HG03159 (cell line): ENCODE measurements around the gene PPA2.

Source experiments
- ATAC-seq: cut with Tn5 transposase; IDR thresholded peaks from one replicate; pipeline ENCODE4 v1.9.1; 2021; ENCODE audit warnings: mild to moderate bottlenecking, moderate library complexity; ENCODE audit not compliant: unreplicated experiment

The PPA2 gene

DNA sequence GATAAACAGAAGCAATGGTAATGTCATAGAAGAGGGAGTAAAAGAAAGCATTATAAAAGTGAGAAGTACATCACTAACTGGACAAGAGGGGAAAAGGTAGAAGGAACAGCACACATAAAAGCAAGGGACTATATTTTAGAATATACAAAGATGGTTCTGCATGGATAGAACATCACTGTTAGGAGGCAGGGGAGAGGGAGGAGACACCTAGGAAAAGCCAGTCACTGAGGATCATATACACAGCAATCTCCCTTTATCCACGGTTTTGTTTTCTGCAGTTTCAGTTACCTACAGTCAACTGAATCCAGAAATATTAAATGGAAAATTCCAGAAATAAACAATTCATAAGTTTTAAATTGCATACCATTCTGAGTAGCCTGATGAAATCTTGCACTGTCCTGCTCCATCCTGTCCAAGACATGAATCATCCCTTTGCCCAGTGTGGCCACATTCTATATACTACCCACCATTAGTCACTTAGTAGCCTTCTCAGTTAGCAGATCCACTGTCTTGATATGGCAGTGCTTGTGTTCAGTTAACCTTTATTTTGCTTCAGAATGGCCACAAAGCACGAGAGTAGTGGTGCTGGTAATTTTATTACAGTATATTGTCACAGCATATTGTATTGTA, 74.2 kb downstream of the PPA2 start:
- no peak for ATAC-seq

DNA sequence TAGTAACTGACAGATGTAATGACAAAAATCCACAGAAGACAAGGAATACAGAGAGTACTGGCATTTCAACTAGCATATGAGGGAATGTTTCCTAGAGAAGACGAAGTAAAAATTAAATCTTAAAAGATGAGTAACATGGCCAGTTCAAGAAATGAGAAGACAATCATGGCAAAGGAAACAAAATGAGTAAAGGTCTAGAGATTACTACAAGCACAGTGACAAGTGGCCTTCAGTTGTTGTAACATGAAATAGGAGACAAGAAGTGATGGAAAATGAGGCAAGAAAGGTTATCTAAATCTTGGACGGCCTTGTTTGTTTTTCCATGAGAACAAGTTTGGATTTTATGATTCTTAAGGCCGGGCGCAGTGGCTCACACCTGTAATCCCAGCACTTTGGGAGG, 81.0 kb downstream of the PPA2 start:
- no peak for ATAC-seq

DNA sequence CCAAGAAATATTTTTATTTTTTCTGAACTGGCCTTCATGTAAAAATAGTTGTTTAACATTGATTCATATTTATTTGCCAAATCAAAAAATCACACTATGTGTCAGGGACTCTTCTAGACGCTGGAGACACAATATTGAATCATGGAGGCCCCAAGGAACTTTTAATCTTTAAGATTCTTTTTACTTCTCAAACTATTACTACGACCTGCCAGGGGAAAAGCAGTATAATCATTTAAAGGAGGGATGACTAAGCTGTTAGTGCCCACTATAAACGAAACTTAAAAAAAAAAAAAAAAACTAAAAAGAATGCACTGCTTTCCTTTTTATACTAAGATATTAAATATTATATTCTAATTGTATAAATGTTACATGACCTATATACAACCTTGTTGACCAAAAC, 84.7 kb downstream of the PPA2 start:
- ATAC-seq = no peak

DNA sequence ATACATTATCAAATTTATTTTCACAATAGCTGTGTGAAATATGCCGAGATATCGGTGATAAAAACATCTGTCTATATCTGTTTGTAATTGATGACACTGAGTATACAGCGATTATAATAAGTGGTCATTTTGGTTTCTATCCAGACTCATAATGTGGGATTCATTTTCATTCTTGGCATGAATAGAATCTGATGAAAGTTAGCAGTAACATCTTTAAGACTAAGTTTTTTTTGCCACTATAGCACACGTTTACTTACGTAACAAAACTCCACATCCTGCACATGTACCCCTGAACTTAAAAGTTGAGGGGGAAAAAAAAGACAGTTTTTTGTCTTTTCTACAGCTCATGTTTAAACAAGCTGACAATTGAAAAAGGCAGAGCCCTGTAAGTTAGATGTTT, 86.4 kb downstream of the PPA2 start:
- no peak for ATAC-seq

DNA sequence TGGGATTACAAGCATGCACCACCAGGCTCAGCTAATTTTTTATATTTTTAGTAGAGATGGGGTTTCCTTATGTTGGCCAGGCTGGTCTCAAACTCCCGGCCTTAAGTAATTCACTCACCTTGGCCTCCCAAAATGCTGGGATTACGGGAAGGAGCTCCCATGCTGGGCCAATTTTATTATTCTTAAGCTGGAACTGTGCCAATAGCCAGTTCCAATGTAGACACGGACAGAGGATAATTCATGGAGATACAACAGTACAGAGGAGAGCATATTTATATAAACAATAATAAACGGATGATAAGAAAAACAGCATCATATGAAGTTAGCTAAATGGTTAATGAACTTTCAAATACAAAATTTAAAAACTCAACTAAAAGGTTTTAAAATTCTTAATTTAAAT, 87.8 kb downstream of the PPA2 start:
- no peak for ATAC-seq

DNA sequence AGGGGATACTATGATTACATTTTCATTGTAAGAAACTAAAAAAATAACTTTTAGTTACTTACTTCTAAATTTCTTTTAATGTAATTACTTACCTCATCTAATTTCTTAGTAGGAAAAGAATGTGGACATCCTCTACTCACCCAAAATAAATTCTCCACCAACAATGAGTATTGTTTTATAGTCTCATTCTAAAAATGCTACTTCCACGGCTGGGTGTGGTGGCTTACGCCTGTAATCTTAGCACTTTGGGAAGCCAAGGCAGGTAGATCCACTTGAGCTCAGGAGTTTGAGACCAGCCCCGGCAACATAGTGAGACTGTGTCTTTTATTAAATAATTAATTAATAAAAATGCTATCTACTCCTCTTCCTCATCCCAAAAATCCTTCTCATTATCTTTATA, 99.8 kb downstream of the PPA2 start:
- ATAC-seq = no peak

DNA sequence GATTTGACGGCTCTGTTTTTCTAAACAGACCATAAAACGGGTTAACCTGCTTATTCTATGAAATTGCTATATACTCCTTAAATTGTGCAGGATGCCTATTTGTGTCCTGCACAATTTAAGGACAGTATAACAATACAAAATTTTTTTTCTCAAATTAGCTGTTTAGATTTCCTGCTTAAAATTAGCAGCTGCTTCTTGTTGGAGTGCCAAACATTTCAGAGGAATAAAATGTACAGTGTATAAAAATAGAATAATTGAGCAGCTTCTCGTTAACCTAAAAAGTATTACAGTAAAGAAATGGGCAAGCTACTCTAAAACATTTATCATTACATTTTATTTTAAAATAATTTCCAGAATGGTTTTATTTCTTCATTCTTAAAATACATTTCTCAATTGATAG, 100.5 kb downstream of the PPA2 start:
- ATAC-seq = no peak

DNA sequence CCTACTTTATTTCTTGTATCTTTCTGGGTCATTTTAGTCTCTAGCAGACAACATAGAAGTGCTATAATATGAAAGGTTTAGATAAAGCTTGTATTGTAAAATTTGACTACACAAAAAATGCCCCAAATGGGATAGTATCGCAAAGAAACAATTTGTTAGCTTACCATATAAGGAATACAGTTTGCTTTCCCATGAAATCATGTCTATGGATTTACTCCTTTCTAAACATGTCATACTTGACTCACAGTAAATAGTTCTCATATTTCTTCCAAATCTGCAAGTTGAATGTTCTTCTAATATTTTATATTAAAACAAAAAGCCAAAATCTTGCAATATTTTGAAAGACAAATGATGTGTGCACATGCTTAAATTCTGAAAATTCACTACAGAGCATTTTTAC, 103.9 kb downstream of the PPA2 start:
- ATAC-seq = no peak

DNA sequence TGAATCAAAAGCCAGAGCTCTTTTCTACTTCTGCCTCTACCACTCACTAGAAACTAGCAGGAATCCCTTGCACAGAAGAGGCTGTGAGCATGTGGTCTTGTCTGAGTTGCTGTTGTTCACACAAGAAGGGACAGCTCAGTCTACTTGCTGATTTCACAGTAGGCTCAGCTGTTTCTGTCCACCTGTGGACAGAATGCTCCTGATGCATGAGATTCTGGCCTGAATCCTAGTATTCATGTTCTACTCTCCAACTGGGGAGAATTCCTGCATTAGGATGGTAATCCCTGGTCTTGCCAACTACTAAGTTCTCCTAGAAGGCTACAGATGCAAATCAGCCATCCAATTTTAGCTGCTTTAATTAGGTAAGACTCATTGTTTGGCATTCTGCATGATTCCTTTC, 112.8 kb downstream of the PPA2 start:
- ATAC-seq = no peak

DNA sequence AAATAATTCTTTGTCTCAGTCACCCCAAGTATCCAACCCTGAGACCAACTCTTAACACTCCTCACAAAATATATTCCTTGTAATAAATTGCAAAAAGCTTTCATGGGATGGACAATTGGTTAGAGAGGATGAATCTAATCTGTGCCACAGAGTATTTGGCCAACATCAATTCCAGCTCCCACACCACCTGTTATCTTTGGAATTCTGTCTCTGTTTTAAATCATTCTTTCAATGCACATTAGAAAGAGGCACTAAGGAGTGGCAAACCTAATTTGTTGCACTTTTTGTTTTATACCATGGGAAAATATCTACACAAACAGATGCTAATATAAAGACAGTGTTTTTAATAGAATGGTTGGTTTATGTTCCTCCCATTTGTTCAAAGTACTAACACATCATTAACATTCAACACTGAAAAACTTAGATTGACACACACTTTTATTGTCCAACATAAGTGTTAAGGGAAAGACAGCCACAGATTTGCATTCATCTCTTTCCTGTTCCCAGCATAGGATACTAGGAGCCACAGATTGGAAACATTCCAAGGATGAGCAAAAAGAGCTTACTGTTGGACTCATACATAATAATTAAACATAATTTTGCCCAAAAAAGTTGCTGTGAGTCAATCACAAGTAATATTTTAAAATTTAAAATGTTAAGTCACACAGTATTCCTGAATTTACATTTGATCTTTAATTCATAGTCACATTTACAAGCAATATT, 116.4 kb downstream of the PPA2 start:
- ATAC-seq = no peak

DNA sequence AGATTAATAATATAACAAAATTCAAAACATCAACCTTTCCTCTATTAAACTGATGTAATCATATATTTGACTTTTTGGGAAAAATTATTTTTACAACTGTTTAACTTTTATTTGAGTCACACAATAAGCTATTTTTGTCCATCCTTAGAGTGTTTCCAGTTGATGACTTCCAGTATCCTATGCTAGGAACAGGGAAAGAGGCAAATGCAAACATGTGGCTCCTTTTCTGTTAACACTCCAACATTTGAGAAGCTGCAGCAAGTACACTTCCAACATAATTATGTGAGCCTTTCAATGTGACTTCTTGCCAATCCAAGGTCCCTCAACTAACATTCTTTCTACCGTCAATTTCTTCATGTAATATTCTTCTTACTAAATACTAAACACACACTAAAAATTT, 117.7 kb downstream of the PPA2 start:
- ATAC-seq = no peak

DNA sequence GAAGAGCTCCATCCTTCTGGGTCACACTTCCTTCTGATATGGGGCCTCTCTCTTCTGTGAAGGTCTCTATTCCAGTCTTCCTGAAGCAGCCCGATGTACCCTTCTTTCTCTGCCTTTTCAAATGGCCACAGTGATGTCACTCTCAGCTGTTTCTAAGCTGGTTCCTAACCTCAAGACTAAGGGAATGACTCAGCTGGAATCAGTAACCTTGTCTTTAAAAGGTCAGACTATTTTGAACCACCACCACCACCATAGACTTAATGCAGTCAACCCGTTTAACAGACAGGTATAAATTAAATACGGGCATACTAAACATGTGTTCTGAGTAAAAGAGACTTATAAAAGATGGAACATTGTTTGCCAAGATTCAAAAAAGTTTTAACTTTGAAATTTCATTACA, 121.0 kb downstream of the PPA2 start:
- ATAC-seq = peak; percentile 77

DNA sequence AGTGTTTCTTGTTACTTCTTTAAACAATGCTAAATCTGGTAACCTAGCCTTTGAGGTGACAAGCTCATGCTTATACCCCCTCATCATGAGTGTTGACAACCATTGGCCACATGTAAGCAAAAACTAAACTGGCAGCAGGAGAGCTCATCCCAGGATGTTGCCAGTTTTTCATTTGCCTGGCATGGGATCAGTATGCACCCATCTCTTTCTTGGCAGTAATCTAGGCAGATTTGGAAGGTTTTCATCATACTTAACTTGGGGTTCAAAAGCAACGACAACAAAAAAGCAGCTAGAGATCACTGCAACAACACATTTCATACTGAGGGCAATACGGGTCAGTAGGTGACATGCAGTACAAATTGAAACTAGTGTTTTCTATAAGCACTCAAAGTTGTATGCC, 122.0 kb downstream of the PPA2 start:
- no peak for ATAC-seq

DNA sequence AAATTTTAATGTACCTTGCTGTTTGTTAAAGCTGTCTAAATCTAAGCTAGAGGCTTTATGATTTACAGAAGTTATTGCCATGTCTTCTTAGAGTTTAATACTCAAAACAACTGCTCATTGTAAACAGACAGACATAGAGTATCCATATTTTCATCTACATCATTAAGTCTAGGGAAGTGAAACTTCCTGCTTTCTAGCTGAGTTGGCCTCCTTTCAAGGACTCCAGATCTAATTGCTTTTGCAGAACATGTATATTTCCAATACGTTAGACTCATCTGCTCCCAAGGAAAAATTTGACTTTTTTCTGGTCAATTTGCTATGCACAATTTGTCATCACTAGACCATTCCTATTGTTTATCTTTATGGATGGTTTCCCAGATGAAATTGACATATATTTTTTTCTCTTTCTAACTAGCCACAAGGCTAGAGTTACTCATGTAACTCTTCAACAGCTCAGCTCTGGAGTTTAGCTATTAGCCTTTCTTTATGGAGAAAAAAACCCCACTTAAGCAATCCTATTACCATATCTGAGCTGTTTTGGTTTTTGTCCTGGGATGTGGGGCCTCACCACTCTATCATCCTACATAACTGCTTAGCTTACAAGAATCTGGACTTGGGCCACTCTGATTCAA, 122.9 kb downstream of the PPA2 start:
- ATAC-seq = no peak

DNA sequence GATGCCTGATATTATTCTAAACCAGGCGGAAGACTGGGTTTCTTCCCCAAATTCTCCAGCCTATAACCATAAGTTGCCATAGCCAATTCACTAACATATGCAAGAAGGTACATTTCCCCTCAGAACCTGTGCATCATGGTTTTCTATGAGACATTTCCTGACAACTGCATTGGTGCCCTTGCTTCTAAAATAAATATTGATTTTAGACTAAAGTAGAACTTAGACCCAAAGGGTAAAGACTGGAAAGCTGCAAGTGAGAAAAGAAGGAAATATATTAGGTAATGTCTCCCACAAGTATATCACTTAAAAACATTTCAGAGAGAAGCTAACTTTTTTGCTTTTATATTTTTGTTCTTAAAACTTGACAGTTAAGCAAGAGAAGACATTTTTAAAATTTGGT, 125.1 kb downstream of the PPA2 start:
- no peak for ATAC-seq

DNA sequence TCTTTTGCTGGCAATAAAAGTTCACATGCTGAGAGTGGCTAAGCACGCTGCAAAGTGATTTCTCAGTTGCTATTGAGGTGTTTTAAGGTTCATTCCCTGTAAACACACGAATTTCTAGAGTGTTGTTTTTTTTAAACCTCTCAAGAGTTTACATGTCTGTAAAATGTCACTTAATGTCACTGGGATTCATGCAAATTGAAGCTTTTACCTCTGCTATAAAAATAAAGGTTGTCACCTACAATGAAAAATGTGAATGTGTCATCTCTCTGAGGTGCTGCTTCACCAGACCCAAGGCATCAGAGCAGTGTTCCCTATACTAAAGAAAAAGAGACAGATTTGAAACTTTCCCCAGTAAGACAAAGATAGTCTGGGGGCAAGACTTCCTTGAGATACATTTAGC, 127.0 kb downstream of the PPA2 start:
- ATAC-seq = no peak

DNA sequence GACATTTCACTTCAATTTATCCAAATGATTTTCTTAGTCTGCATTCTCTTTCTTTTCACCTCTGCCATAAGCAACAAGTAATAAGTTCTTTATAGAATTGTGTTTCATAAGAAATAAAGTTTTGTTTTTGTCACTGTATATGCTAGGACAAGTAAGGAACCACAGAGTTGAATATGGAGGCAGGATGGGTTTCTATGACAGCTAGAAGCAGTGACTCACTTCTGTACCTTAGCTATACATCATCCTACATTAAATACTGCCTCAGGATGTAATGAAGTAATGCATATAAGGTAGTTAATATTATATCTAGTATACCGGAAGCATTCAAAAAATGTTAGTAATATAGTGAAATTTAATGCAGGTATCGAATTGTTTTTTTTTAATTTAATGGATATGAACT, 128.0 kb downstream of the PPA2 start:
- no peak for ATAC-seq

DNA sequence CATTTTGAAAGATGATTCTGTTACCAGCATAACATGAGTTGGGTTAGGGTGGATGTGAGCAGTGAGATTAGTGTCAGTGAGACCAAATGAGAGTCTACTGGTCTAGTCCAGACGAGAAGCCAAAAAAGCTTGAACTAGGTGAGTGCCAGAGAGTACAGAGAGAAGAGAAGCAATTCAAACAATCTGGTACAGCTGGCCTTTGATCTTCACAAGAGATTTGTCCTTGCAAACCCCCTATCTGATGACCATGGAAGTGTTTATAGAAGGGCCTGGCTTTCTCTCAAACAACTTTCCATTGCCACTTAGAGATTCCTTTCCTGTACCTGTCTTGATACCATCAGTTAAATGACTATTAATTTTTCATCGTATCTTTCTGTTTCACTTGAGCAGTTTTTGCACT, 128.5 kb downstream of the PPA2 start:
- ATAC-seq = no peak

DNA sequence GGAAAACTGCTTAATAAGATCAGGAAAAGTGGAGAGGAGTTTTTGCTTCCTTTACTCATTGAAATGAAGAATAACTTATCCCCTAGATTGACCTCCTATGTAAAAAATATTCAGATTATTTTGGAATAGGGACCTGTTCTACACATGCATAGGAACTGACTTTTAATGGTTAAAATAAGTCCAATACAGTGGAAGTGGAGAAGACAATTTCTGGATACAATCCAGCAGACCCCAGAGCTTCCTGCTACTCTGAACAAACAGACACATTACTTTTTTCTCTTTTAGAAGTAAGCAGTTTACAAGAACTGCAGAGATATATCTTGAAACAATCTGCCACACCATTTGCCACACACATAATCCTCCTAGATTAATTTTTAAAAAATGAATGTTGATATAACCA, 129.7 kb downstream of the PPA2 start:
- ATAC-seq = no peak

DNA sequence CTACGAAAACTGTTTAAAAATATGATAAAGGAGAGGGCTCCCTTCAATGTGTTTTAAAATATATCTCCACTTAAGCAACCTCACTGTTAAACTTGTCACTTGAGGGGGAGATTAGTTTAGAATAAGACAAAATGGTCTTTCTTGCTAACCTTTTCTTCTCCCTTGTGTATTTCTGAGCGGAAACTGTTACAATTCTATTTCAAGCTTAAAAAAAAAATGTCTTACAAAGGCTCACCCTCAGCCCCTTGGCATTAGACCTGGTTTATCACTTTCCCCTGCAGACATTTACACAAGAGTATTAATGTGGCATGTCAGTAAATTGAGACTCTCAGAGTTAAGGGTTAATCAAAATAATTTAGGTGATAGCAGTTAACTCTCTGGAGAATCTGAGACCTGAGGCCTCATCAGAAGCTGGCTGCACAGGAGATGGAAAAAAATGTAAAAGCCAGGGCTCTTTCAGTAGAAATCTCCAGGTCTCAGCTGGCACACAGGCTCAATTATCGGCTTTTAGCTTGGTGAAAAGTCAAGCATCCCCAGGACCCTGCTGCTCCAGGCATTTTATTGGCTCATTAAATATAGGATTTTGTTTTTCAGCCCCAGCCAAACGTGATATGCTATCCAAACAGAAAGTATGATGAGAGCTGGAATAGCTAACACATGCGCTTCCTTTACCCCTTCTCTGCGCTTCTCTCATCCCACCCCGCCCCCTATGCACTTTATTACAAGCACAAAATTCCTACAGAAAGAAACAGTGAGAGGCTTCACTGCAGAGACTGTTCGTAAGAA, 130.5 kb downstream of the PPA2 start:
- no peak for ATAC-seq

DNA sequence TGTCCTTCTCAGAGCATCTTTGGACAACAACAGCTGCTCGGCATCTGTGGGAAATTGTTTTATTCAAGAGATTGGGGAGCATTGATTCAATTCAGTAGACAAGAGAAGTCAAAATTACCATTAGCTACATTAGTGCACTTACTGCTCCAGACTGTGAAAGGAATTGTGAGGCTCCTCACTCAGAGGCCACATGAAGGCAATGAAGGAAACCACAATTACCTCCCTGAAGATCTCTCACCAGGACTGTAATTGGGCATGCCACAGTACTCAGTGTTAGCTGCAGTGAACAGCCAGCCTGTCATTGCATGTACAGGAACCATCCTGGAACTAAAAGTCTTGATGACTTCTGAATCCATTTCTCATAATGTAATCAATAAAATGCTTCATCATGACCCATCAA, 144.8 kb downstream of the PPA2 start:
- no peak for ATAC-seq

DNA sequence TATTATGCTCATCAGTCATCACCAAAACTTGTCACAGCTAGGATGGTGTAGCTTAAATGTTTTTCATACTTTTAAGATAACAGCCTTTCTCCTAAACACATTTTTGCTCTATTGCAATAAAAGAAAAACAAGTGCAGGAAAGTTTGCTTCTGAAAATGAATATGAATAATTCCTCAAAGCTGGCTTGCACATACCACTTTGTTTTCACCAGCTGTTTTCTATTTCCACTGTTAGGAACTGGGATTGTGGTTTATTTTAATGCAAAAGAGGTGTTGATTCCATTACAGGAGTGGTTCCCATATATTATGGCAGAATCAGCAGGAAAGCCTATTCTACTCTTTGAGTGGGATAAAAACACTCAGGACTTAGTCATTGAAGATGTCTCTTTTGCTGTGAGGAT, 145.9 kb downstream of the PPA2 start:
- ATAC-seq = no peak
